ENCODE results near the gene ZNF277. TPM values are rescaled to one million over a fixed set of nuclear protein-coding genes. Genes with fewer than 3 reads are reported as not detected.
"Not testable (repeated sequence)": the region's sequence is repeated elsewhere in the genome, so short reads cannot be mapped to it uniquely, and the experiment has no call there.

Gene ZNF277
- total RNA-seq, 1 donor from 2014 or later = 14.0 TPM

GRCh38 chr7:112226701-112227276, 20.3 kb downstream of the ZNF277 start:
- no peak for DNase-seq (ENCODE audit: low spot score)
- H3K4me3 Mint-ChIP-seq = no peak overlapping the region
- H3K9me3 Mint-ChIP-seq = peaks cover 6% of the 10 kb centered on the region
- intact Hi-C loops (cut with micrococcal nuclease) = no loop called here
- H3K27ac Mint-ChIP-seq = no peak overlapping the region
- no peaks in the 10 kb centered on the region for H3K36me3 Mint-ChIP-seq (ENCODE audit: low read depth)
- H3K4me1 Mint-ChIP-seq (ENCODE audit: low read depth) = no peaks in the 10 kb centered on the region
- H3K27me3 Mint-ChIP-seq (ENCODE audit: insufficient read depth) = no peaks in the 10 kb centered on the region

GRCh38 chr7:112228632-112229031, 22.1 kb downstream of the ZNF277 start:
- intact Hi-C loops (cut with micrococcal nuclease) = no loop called here
- no peak for DNase-seq (ENCODE audit: low spot score)
- H3K4me1 Mint-ChIP-seq (ENCODE audit: low read depth) = no peaks in the 10 kb centered on the region
- no peaks in the 10 kb centered on the region for H3K36me3 Mint-ChIP-seq (ENCODE audit: low read depth)
- no peak overlapping the region for H3K27ac Mint-ChIP-seq
- H3K4me3 Mint-ChIP-seq = no peak overlapping the region
- no peaks in the 10 kb centered on the region for H3K27me3 Mint-ChIP-seq (ENCODE audit: insufficient read depth)
- peaks cover 6% of the 10 kb centered on the region for H3K9me3 Mint-ChIP-seq

GRCh38 chr7:112232212-112232978, 25.9 kb downstream of the ZNF277 start:
- intact Hi-C loops (cut with micrococcal nuclease) = no loop called here

GRCh38 chr7:112233048-112233697, 26.7 kb downstream of the ZNF277 start:
- H3K27ac Mint-ChIP-seq = no peak overlapping the region
- intact Hi-C loops (cut with micrococcal nuclease) = no loop called here

More at GRCh38 chr7:112232212-112232978, 25.9 kb downstream of the ZNF277 start:
- Mint-ChIP-seq H3K36me3 (ENCODE audit: low read depth) (no peaks in the 10 kb centered on the region), H3K27ac (no peak overlapping the region), H3K4me3 (no peak overlapping the region), H3K9me3 (peaks cover 2% of the 10 kb centered on the region), H3K4me1 (ENCODE audit: low read depth) (no peaks in the 10 kb centered on the region), H3K27me3 (ENCODE audit: insufficient read depth) (no peaks in the 10 kb centered on the region)
- DNase-seq (ENCODE audit: low spot score) = no peak

GRCh38 chr7:112234147-112234546, 27.7 kb downstream of the ZNF277 start:
- Mint-ChIP-seq H3K4me1 (ENCODE audit: low read depth) (no peaks in the 10 kb centered on the region), H3K27me3 (ENCODE audit: insufficient read depth) (no peaks in the 10 kb centered on the region), H3K4me3 (no peak overlapping the region), H3K9me3 (peaks cover 2% of the 10 kb centered on the region), H3K27ac (no peak overlapping the region), H3K36me3 (ENCODE audit: low read depth) (no peaks in the 10 kb centered on the region)
- DNase-seq (ENCODE audit: low spot score) = no peak
- intact Hi-C loops (cut with micrococcal nuclease) = no loop called here

More at GRCh38 chr7:112233048-112233697, 26.7 kb downstream of the ZNF277 start:
- no peak overlapping the region for H3K4me3 Mint-ChIP-seq
- H3K36me3 Mint-ChIP-seq (ENCODE audit: low read depth) = no peaks in the 10 kb centered on the region
- H3K27me3 Mint-ChIP-seq (ENCODE audit: insufficient read depth) = no peaks in the 10 kb centered on the region
- H3K9me3 Mint-ChIP-seq = peaks cover 2% of the 10 kb centered on the region
- H3K4me1 Mint-ChIP-seq (ENCODE audit: low read depth) = no peaks in the 10 kb centered on the region
- no peak for DNase-seq (ENCODE audit: low spot score)

- peaks cover 6% of the 10 kb centered on the region for H3K9me3 Mint-ChIP-seq
- H3K27me3 Mint-ChIP-seq (ENCODE audit: insufficient read depth) = no peaks in the 10 kb centered on the region
- H3K4me1 Mint-ChIP-seq (ENCODE audit: low read depth) = no peaks in the 10 kb centered on the region
- H3K4me3 Mint-ChIP-seq = no peak overlapping the region
- intact Hi-C loops (cut with micrococcal nuclease) = no loop called here
- DNase-seq (ENCODE audit: low spot score) = no peak
- H3K27ac Mint-ChIP-seq = no peak overlapping the region
- H3K36me3 Mint-ChIP-seq (ENCODE audit: low read depth) = no peaks in the 10 kb centered on the region
Observed at GRCh38 chr7:112236597-112236996, 30.1 kb downstream of the ZNF277 start.

- Mint-ChIP-seq H3K36me3 (ENCODE audit: low read depth) (no peaks in the 10 kb centered on the region), H3K27ac (no peak overlapping the region), H3K9me3 (peaks cover 6% of the 10 kb centered on the region), H3K4me3 (no peak overlapping the region), H3K27me3 (ENCODE audit: insufficient read depth) (no peaks in the 10 kb centered on the region), H3K4me1 (ENCODE audit: low read depth) (no peaks in the 10 kb centered on the region)
- DNase-seq (ENCODE audit: low spot score) = no peak
- intact Hi-C loops (cut with micrococcal nuclease) = no loop called here
Observed at GRCh38 chr7:112238330-112238729, 31.8 kb downstream of the ZNF277 start.

- H3K27me3 Mint-ChIP-seq (ENCODE audit: insufficient read depth) = no peaks in the 10 kb centered on the region
- H3K4me3 Mint-ChIP-seq = no peak overlapping the region
- H3K36me3 Mint-ChIP-seq (ENCODE audit: low read depth) = no peaks in the 10 kb centered on the region
- no peak for DNase-seq (ENCODE audit: low spot score)
- intact Hi-C loops (cut with micrococcal nuclease) = no loop called here
- peaks cover 6% of the 10 kb centered on the region for H3K9me3 Mint-ChIP-seq
- no peak overlapping the region for H3K27ac Mint-ChIP-seq
- H3K4me1 Mint-ChIP-seq (ENCODE audit: low read depth) = no peaks in the 10 kb centered on the region
Observed at GRCh38 chr7:112238852-112239610, 32.5 kb downstream of the ZNF277 start.

- no peaks in the 10 kb centered on the region for H3K4me1 Mint-ChIP-seq (ENCODE audit: low read depth)
- DNase-seq (ENCODE audit: low spot score) = no peak
- intact Hi-C loops (cut with micrococcal nuclease) = no loop called here
- no peaks in the 10 kb centered on the region for H3K36me3 Mint-ChIP-seq (ENCODE audit: low read depth)
- no peaks in the 10 kb centered on the region for H3K9me3 Mint-ChIP-seq
- H3K27me3 Mint-ChIP-seq (ENCODE audit: insufficient read depth) = peaks cover 1% of the 10 kb centered on the region
- H3K27ac Mint-ChIP-seq = no peak overlapping the region
- H3K4me3 Mint-ChIP-seq = no peak overlapping the region
Observed at GRCh38 chr7:112248598-112248997, 42.1 kb downstream of the ZNF277 start.

GRCh38 chr7:112249967-112250366, 43.5 kb downstream of the ZNF277 start:
- H3K27ac Mint-ChIP-seq; DNase-seq (ENCODE audit: low spot score); H3K9me3 Mint-ChIP-seq; intact Hi-C loops (cut with micrococcal nuclease); H3K36me3 Mint-ChIP-seq (ENCODE audit: low read depth); H3K27me3 Mint-ChIP-seq (ENCODE audit: insufficient read depth); H3K4me1 Mint-ChIP-seq (ENCODE audit: low read depth); H3K4me3 Mint-ChIP-seq: not testable (repeated sequence)

GRCh38 chr7:112252141-112252540, 45.6 kb downstream of the ZNF277 start:
- Mint-ChIP-seq H3K27ac (no peak overlapping the region), H3K36me3 (ENCODE audit: low read depth) (no peaks in the 10 kb centered on the region), H3K27me3 (ENCODE audit: insufficient read depth) (no peaks in the 10 kb centered on the region), H3K4me1 (ENCODE audit: low read depth) (no peaks in the 10 kb centered on the region), H3K9me3 (no peaks in the 10 kb centered on the region), H3K4me3 (no peak overlapping the region)
- intact Hi-C loops (cut with micrococcal nuclease) = no loop called here
- no peak for DNase-seq (ENCODE audit: low spot score)

- DNase-seq (ENCODE audit: low spot score) = no peak
- H3K27me3 Mint-ChIP-seq (ENCODE audit: insufficient read depth) = no peaks in the 10 kb centered on the region
- H3K27ac Mint-ChIP-seq = no peak overlapping the region
- H3K36me3 Mint-ChIP-seq (ENCODE audit: low read depth) = no peaks in the 10 kb centered on the region
- no peaks in the 10 kb centered on the region for H3K9me3 Mint-ChIP-seq
- no peaks in the 10 kb centered on the region for H3K4me1 Mint-ChIP-seq (ENCODE audit: low read depth)
- intact Hi-C loops (cut with micrococcal nuclease) = no loop called here
- no peak overlapping the region for H3K4me3 Mint-ChIP-seq
Observed at GRCh38 chr7:112252691-112253090, 46.2 kb downstream of the ZNF277 start.

- intact Hi-C loops (cut with micrococcal nuclease) = no loop called here
- H3K36me3 Mint-ChIP-seq (ENCODE audit: low read depth) = no peaks in the 10 kb centered on the region
- H3K27ac Mint-ChIP-seq = no peak overlapping the region
- H3K4me3 Mint-ChIP-seq = no peak overlapping the region
- H3K4me1 Mint-ChIP-seq (ENCODE audit: low read depth) = no peaks in the 10 kb centered on the region
- H3K27me3 Mint-ChIP-seq (ENCODE audit: insufficient read depth) = no peaks in the 10 kb centered on the region
- no peak for DNase-seq (ENCODE audit: low spot score)
- H3K9me3 Mint-ChIP-seq = no peaks in the 10 kb centered on the region
Observed at GRCh38 chr7:112254156-112254555, 47.7 kb downstream of the ZNF277 start.
